Activated T-cell treated with anti-CD3 and anti-CD28 coated beads, Interleukin-2, amount 50 U/mL, for 24 hours (primary cell): Measurements from ENCODE around the gene PLEKHJ1.

Experiments used
- DNase-seq: peaks from one replicate; pipeline ENCODE4 v3.0.0-alpha.2; 2020
- H3K27ac Mint-ChIP-seq: 2 replicates; pipeline ENCODE4 v1.8.0; 2020; ENCODE audit warnings: mild to moderate bottlenecking, mixed read lengths
- H3K27me3 Mint-ChIP-seq: 2 replicates; pipeline ENCODE4 v1.8.0; 2020; ENCODE audit warnings: mixed read lengths
- H3K36me3 Mint-ChIP-seq: 2 replicates; pipeline ENCODE4 v1.8.0; 2020; ENCODE audit warnings: low read depth, mixed read lengths
- H3K4me1 Mint-ChIP-seq: 2 replicates; pipeline ENCODE4 v1.8.0; 2020; ENCODE audit warnings: low read depth, mixed read lengths
- H3K4me3 Mint-ChIP-seq: 2 replicates; pipeline ENCODE4 v1.8.0; 2020; ENCODE audit warnings: mild to moderate bottlenecking, moderate library complexity, mixed read lengths
- H3K9me3 Mint-ChIP-seq: 2 replicates; pipeline ENCODE4 v1.8.0; 2020; ENCODE audit warnings: mixed read lengths

The PLEKHJ1 gene

GRCh38 chr19:2197270-2197669 lies 38.9 kb downstream of the PLEKHJ1 start:
- DNase-seq, result no peak
- Mint-ChIP-seq H3K27me3 (no peaks in the 10 kb centered on the region), H3K4me1 (peaks cover 3% of the 10 kb centered on the region), H3K9me3 (no peaks in the 10 kb centered on the region), H3K36me3 (peaks cover 76% of the 10 kb centered on the region), H3K27ac (no peak overlapping the region), H3K4me3 (no peak overlapping the region)

DNA sequence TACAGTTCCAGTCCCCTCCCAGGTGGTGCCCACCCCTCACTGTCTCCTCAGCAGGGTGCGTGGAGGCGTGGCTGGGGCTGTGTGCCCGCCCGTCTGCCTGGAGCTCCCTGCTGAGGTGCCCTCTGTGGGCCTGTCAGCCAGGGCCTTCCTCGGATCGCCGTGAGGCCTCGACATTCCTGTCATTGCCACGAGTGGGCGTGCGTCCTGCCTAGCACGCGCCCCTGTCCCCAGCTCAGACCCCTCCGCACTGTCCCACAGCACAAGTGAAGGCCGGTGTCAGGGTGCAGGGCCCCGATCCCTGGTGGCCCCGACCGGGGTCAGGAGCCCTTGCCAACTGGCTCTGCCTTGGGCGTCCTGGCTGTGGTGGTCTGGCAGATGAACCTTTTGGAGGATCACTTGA lies 40.2 kb downstream of the PLEKHJ1 start:
- DNase-seq, result no peak
- Mint-ChIP-seq H3K4me1 (peaks cover 3% of the 10 kb centered on the region), H3K36me3 (peaks cover 77% of the 10 kb centered on the region), H3K9me3 (no peaks in the 10 kb centered on the region), H3K4me3 (no peak overlapping the region), H3K27ac (no peak overlapping the region), H3K27me3 (no peaks in the 10 kb centered on the region)

DNA sequence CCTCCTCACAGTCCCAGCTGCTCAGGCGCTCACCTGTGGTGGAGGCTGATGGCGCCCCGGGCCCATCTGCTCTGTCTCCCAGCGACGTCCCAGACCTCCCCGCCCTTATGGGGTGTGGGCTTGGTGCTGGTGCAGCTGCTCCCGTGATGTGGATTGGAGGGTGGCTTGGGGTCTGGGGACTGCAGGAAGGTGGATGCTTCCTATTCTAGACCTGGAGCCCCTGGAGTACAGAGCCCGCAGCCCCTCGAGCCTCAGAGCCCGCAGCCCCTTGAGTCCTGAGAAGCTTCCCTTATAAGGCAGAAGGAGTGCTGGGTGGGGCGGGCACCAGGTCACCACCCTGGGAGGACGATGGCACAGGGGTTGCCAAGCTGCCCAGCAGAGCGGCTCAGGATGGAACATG lies 40.8 kb downstream of the PLEKHJ1 start:
- peaks cover 3% of the 10 kb centered on the region for H3K4me1 Mint-ChIP-seq
- peaks cover 83% of the 10 kb centered on the region for H3K36me3 Mint-ChIP-seq
- H3K27me3 Mint-ChIP-seq, result no peaks in the 10 kb centered on the region
- no peak for DNase-seq
- H3K27ac Mint-ChIP-seq, result no peak overlapping the region
- no peaks in the 10 kb centered on the region for H3K9me3 Mint-ChIP-seq
- no peak overlapping the region for H3K4me3 Mint-ChIP-seq

GRCh38 chr19:2194513-2195078 lies 41.5 kb downstream of the PLEKHJ1 start:
- H3K27ac Mint-ChIP-seq, result no peak overlapping the region
- no peaks in the 10 kb centered on the region for H3K9me3 Mint-ChIP-seq
- H3K4me1 Mint-ChIP-seq, result peaks cover 3% of the 10 kb centered on the region
- no peak for DNase-seq
- no peaks in the 10 kb centered on the region for H3K27me3 Mint-ChIP-seq
- peaks cover 89% of the 10 kb centered on the region for H3K36me3 Mint-ChIP-seq
- H3K4me3 Mint-ChIP-seq, result no peak overlapping the region

DNA sequence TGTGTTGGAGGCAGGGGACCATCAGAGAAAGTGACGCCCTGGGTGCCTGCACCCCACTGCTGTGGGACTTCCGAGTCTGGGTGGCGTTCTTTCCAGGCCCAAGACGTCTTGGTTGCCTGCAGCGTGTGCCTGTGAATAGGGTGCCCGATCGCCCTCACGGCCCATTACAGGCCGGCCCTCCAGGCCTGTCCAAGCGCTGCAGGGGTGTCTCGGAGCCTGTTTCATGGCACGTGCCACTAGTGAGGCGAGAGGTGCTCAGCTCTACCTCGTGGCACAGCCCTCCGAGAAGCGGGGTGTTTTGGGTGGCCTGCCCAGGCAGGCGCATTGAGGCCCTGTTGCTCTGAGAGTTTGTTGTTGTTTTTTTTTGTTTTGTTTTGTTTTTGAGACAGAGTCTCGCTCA lies 42.3 kb downstream of the PLEKHJ1 start:
- peaks cover 94% of the 10 kb centered on the region for H3K36me3 Mint-ChIP-seq
- H3K27ac Mint-ChIP-seq, result no peak overlapping the region
- H3K4me1 Mint-ChIP-seq, result peaks cover 9% of the 10 kb centered on the region
- no peaks in the 10 kb centered on the region for H3K27me3 Mint-ChIP-seq
- H3K4me3 Mint-ChIP-seq, result no peak overlapping the region
- no peak for DNase-seq
- no peaks in the 10 kb centered on the region for H3K9me3 Mint-ChIP-seq

GRCh38 chr19:2192862-2193261 lies 43.3 kb downstream of the PLEKHJ1 start:
- peaks cover 13% of the 10 kb centered on the region for H3K4me1 Mint-ChIP-seq
- no peak overlapping the region for H3K4me3 Mint-ChIP-seq
- peaks cover 94% of the 10 kb centered on the region for H3K36me3 Mint-ChIP-seq
- no peak for DNase-seq
- H3K27me3 Mint-ChIP-seq, result no peaks in the 10 kb centered on the region
- H3K9me3 Mint-ChIP-seq, result no peaks in the 10 kb centered on the region
- no peak overlapping the region for H3K27ac Mint-ChIP-seq

DNA sequence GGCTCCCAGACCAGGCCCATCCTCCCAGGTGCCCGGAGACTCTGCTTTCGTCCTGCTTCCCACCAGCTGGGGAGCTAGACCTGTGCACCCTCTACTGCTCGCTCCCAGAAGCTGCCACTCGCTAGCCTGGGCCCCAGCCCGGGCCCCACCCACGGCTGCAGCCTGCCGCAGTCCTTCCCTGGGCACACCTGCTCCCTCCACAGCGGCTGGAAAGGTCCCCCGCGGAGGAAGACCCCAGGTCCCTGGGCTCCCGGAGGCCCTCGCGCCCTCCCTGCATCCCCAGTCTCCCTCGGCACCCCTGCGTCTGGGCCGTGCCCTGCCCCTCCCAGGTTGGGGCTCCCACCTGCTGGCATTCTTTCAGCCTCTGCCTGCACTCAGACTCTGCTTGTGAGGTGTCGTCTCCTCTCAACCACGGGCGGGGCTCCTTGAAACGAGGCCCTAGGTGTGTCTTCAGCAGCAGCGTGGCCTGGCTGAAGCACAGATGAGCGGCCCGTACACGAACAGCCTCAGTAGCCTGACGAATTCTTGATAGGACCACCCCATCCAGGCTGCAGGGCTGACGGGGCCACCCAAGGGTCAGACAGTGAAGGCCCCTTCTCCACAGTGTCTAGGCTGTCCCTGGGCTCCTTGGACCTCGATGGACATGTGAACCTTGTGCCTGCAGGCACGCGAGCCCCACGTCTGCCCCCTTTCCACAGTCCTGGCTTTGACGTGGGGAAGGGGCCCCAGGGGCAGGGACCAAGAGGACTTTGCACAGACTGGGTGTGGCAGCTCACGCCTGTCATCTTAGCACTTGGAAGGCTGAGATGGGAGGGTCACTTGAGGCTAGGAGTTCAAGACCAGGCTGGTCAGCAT lies 44.4 kb downstream of the PLEKHJ1 start:
- H3K36me3 Mint-ChIP-seq, result peaks cover 91% of the 10 kb centered on the region
- no peak overlapping the region for H3K27ac Mint-ChIP-seq
- no peaks in the 10 kb centered on the region for H3K9me3 Mint-ChIP-seq
- H3K27me3 Mint-ChIP-seq, result no peaks in the 10 kb centered on the region
- no peak for DNase-seq
- H3K4me1 Mint-ChIP-seq, result peaks cover 14% of the 10 kb centered on the region
- no peak overlapping the region for H3K4me3 Mint-ChIP-seq

DNA sequence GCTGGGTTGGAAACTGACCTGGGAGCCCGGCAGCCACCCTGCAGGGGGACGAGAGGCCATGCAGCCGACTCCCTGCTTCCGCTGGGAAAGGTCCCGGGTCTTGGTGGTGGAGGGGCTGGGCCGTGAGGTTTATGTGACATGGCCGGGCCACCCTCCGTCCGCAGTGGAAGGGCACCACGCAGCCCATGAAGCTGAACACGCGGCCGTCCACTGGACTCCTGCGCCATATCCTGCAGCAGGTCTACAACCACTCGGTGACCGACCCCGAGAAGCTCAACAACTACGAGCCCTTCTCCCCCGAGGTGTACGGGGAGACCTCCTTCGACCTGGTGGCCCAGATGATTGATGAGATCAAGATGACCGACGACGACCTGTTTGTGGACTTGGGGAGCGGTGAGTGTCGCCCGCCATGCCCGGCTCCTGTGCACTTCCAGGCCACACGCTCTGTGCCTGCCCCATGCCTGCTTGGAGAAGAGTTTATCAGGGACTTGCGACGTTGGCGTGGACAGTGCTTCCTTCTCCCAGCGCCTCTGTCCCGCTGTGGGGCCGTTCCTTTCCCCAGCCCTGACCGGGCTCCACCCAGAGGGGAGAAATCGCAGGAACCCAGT lies 45.2 kb downstream of the PLEKHJ1 start:
- Mint-ChIP-seq H3K36me3 (peaks cover 91% of the 10 kb centered on the region), H3K9me3 (no peaks in the 10 kb centered on the region), H3K4me3 (no peak overlapping the region), H3K27ac (no peak overlapping the region), H3K4me1 (peaks cover 14% of the 10 kb centered on the region), H3K27me3 (no peaks in the 10 kb centered on the region)
- DNase-seq, result no peak

GRCh38 chr19:2189880-2190279 lies 46.2 kb downstream of the PLEKHJ1 start:
- H3K4me1 Mint-ChIP-seq, result peaks cover 17% of the 10 kb centered on the region
- no peaks in the 10 kb centered on the region for H3K9me3 Mint-ChIP-seq
- no peak for DNase-seq
- H3K27ac Mint-ChIP-seq, result no peak overlapping the region
- peaks cover 90% of the 10 kb centered on the region for H3K36me3 Mint-ChIP-seq
- no peaks in the 10 kb centered on the region for H3K27me3 Mint-ChIP-seq
- H3K4me3 Mint-ChIP-seq, result no peak overlapping the region

DNA sequence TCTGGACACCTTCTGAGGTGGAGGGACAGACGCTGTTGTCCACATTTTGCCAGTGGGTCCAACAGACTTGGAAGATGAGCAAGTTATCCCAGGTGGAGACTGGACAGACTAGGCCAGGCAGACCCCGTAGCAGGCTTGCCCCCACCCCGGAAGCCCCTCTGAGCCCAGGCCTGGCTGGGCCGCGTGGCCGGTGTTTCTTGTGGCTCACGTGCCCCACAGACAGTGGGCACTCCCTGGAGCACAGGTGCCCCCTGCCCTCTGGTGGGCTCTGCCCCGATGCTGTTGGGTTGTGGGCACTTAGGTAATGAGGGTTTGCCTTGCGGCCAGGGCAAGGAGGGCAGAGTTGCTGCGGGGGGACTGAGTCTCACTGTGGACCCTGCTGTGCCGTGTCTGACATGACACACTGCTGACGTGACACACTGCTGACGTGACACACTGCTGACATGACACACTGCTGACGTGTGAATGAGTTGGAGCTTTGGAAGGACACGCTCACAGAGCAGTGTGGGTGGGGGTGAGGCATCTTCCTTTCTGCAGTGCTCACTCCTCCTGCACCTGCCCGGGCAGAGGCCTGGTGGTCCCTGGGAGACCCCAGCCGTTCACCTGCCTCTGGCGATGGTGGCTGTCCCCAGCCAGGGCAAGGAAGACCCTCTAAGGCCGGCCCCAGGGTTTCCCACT lies 47.3 kb downstream of the PLEKHJ1 start:
- Mint-ChIP-seq H3K9me3 (no peaks in the 10 kb centered on the region), H3K27me3 (no peaks in the 10 kb centered on the region), H3K4me3 (no peak overlapping the region), H3K4me1 (peaks cover 24% of the 10 kb centered on the region), H3K36me3 (peaks cover 90% of the 10 kb centered on the region), H3K27ac (peak overlapping the region; percentile 50)
- no peak for DNase-seq

DNA sequence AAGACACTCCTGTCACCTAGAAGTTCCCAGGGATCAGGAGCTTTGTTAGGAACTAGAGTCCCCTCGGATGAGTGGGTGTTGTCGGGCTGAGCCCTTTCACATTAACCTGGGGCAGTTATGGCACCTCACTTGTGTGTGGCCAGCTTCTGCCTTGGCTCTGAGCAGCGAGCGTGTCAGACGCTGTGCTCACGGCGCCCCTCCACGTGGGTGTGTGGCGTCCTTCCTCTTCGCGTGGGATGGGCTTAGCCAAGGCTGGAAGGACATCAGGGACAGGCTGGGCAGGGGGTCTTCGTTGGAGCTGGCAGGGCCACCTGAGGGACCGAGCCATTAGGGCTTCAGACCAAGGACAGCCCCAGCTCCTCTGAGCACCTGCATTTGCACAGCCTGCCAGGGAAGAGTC lies 49.0 kb downstream of the PLEKHJ1 start:
- H3K36me3 Mint-ChIP-seq, result peaks cover 91% of the 10 kb centered on the region
- H3K27me3 Mint-ChIP-seq, result no peaks in the 10 kb centered on the region
- H3K4me3 Mint-ChIP-seq, result no peak overlapping the region
- no peak for DNase-seq
- peaks cover 25% of the 10 kb centered on the region for H3K4me1 Mint-ChIP-seq
- H3K9me3 Mint-ChIP-seq, result no peaks in the 10 kb centered on the region
- H3K27ac Mint-ChIP-seq, result peak overlapping the region; percentile 14

- Mint-ChIP-seq H3K9me3 (no peaks in the 10 kb centered on the region), H3K27ac (no peak overlapping the region), H3K4me3 (no peak overlapping the region), H3K4me1 (peaks cover 25% of the 10 kb centered on the region), H3K36me3 (peaks cover 89% of the 10 kb centered on the region), H3K27me3 (no peaks in the 10 kb centered on the region)
- DNase-seq, result no peak
These were observed 49.9 kb downstream of the PLEKHJ1 start for GRCh38 chr19:2186071-2186846.

- H3K36me3 Mint-ChIP-seq, result peaks cover 89% of the 10 kb centered on the region
- H3K27ac Mint-ChIP-seq, result no peak overlapping the region
- H3K9me3 Mint-ChIP-seq, result no peaks in the 10 kb centered on the region
- peaks cover 25% of the 10 kb centered on the region for H3K4me1 Mint-ChIP-seq
- H3K27me3 Mint-ChIP-seq, result no peaks in the 10 kb centered on the region
- no peak overlapping the region for H3K4me3 Mint-ChIP-seq
- no peak for DNase-seq
These were observed 50.4 kb downstream of the PLEKHJ1 start for GRCh38 chr19:2185734-2186070.

GRCh38 chr19:2184422-2184975 lies 51.6 kb downstream of the PLEKHJ1 start:
- peaks cover 31% of the 10 kb centered on the region for H3K4me1 Mint-ChIP-seq
- peaks cover 88% of the 10 kb centered on the region for H3K36me3 Mint-ChIP-seq
- no peaks in the 10 kb centered on the region for H3K27me3 Mint-ChIP-seq
- no peaks in the 10 kb centered on the region for H3K9me3 Mint-ChIP-seq
- H3K27ac Mint-ChIP-seq, result peak overlapping the region; percentile 22
- H3K4me3 Mint-ChIP-seq, result no peak overlapping the region
- DNase-seq, result no peak
